ENCODE results near the gene STOML1.
"Not testable (repeated sequence)": the region's sequence is repeated elsewhere in the genome, so short reads cannot be mapped to it uniquely, and the experiment has no call there.

Gene STOML1

DNA sequence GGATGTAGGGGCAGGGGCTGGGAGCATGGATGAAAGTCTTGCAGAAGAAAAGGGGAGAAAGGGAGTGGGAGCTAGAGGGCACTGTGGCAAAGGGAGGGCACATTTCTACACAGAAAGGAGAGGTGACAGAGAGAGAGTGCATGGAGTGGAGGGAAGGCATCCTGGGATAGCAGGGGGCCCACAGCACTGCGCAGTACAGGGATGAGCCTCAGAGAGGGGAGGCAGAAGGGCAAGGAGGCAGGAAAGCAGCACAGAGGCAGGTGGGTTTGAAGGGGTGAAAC is 5.4 kb downstream of the STOML1 start:
- FAIRE-seq, result no peak

DNA sequence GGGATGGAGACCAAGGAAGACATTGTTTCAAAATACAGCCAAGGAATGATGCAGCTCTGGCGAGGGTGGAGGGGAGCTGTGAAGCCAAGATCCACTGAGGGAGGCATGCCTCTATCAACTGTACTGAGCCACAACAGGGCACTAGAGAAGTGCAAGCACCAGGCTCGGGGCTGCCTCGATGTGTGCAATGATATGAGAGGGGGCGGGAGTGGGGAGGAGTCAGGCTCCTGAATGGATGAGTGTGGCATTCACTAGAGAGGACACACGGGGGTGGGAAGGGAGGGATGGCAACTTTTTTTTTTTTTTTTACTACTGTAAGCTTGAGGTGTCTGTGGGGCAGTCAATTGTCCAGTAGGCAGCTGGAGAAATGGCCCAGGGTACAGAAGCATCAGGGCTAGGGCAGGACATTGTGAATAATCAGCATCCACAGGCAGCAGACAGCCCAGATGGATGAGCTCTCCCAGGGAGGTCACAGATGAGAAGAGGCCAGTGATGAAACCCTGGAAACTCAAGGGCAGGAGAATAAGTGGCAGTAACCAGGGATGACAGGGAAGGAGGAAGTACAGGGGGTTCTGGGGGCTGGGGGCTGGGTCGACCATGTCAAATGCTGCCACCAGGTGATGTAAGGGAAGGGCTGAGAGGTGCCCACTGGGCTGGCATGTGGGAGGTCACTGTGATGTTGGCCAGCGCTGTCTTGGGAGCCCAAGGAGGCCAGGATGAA is 5.9 kb downstream of the STOML1 start:
- FAIRE-seq, result no peak

DNA sequence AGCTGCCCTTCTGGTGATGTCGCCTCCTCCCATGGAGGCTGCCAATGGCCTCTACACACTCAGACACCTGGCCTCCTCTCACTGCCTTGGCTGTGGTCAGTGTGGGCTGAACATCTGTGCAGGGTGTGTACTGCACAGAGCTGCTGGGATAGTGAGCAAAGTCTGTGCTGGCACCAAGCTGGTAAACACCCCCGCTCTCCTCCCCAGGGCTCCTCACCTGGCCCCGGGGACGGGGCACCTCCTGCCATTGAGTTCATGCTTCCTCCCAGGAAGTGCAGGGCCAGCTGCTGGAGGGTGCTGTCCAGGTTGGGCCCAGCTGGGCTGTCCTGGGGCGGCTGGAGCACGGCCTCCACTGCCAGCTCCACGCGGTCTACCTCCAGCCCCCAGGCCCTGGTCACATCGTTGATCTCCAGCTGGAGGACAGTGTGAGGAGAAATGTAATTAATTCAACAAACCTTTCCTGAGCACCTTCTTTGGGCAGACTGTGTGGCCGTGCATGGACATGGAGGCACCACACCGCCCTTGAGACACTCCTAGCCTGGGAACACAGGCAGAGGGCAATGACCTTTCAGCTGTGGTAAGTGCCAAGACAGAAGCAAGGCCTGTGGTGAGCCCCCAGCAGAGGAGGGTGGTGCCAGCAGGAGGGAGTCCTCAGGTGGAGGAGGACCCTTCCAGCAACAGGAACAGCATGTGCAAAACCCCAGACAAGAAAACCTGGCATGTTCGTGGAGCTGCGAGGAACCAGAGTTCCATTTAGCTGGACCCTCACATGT is 6.8 kb downstream of the STOML1 start:
- no peak for FAIRE-seq

DNA sequence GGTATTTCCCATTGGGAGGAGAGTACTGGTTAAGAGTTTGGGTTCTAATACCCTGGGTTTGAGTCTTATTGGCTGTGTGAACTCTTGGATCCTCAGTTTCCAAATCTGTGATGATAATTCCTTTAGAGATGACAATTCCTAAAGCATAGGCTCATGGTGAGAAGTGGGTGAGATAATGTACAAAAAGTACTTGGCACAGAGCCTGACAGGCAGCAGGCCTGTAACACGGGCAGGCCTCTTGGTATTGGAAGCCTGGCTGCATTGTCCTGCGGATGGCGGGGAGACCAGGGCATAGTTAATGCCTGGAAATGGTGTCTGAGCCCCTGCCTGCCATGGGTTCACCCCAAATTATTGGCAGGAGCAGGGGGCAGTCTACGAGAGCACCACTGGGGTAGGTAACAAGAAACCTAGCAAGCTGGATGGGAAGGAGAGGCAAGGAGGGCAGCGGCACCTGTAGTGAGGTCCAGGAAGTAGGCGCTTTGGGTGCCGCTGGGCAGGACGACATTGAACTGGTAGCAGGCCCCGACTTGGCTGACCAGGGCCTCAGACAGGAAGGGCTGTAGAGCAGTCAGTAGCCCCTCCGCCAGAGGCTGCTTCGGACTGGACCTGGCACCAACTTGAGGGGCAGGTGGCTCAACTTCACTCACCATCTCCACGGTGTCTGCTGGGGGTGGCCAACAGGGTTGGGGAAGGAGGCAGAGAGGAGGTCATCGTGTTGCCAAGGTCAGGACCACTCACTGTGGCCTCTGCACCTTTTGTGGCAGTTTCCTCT is 7.7 kb downstream of the STOML1 start:
- FAIRE-seq, result no peak

DNA sequence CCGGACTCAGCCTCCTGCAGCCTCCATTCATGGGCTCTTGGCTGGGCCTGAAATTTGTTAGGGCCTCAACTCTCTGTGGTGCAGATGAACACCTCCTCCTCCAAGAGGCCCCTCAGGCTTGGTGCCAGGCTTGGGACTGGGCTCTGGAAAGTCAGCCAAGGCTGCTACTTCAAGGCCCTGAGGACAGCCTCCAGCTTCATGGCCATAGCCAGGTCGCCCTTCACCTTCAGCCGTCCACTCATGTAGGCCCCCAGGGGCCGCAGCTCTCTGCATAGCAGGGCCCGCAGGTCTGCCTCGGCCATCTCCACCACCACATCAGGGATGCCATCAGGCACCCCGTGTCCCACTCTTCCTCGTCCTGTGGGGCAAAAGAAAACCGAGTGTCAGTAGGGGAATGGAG is 8.3 kb downstream of the STOML1 start:
- no peak for FAIRE-seq

DNA sequence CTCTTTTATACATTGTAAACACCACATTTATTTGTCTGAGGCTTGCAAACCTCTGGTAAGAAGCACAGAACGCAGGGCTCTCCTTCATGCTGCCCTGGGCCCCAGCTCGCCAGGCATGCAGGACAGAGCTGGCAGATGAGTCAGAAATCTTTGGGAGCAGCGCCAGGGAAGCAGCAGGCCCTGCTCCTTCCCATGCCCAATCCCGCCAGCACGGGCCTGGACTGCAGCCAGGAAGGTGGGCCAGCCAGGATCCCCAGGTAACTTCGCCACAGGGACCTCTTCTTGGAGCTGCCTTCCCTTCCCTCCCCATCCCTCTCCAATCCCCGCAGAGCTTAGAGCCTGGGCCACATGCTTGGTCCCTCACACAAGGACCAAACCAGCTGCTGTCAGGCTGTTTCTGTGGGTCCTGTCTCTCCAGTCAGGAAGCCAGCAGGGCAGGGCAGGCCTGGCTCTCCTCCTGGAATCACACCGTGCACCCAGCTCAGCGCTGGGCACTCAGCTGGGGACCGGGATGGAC is 8.8 kb downstream of the STOML1 start:
- no peak for FAIRE-seq

DNA sequence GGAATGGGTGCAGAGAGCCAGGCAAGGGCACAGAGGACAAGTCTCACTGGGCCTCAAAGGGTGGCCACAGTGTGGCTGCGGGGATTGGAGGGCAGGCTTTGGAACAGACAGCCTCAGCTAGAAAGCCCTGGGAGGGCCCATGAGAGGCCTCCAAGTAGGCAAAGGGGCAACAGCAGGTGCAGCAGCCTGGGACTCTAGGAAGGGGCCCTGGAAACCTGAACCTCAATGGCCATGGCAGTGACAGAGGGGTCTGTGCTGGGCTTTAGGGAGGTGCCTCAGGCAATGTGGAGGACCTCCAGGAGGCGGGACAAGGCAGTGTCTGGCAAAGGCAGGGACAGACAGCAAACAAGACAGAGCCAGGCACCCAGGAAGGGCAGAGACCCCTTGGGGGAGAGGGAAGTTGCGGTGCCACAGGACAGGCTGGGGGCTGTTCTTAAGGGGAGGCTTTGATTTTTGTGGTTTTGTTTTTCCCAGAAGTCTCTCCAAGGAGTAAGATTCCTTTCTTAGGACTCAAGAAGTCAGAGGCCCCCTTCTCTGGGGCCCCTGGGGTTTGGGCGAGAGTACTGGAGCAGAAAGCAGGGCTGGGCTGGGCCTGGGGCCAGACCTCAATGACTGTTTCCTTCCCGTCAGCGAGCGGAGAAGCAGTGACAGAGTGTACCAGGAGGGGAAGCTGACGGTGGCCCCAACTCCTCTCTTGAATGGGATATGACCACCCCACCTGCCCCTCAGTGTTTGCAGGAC is 9.7 kb downstream of the STOML1 start:
- no peak for FAIRE-seq

DNA sequence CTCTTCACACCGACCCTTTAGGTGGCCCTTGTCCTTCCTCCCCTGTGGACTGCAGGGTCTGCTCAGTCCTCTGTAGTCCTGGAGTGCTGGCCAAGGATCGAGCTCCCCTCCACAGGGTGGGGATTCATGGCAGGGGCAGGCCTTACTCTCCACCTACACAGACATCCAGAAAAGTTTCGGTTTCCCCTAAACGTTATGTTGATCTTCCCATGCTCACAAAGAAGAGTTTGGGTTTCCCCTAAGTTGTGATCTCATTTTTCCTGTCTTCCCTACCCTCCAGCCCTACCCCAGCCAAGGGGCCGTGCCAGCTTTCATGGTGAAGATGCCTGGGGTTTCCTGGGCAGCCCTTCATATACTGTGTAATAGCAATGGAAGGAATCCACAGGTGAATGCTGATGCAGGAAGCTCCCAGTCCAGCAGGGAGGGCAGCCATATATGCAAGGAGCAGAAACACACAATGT is 10.3 kb downstream of the STOML1 start:
- FAIRE-seq, result no peak

DNA sequence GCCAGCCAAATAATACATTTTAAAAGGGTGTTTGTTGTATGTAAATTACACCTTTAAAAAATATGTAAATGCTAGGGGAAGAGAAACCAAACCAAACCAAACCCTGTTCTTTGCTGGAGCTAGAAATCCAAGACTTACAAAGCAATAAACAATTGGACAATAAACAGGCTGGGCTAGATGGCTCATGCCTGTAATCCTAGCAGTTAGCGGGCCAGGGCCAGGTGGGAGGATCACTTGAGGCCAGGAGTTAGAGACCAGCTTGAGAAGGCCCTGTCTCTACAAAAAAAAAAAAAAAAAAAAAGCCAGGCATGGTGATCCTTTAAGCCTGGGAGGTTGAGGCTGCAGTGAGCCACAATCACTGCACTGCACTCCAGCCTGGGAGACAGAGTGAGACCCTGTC is 12.5 kb downstream of the STOML1 start:
- FAIRE-seq, result no peak

DNA sequence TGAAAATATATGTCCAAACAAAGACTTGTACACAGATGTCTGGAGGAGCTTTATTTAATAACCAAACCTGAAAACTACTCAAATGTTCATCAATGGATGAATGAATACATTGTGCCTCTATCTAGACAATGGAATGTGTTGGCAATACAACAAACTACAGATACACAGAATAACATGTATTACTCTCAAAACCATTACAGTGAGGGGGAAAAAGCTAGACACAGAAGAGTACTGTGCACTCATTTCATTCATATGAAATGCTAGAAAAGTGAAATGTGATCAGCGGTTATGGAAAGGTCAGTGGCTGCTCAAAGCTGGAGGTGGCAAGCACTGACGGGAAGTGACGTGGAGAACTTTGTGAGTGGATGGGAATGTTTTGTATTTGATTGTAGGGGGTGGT is 13.2 kb downstream of the STOML1 start:
- no peak for FAIRE-seq

DNA sequence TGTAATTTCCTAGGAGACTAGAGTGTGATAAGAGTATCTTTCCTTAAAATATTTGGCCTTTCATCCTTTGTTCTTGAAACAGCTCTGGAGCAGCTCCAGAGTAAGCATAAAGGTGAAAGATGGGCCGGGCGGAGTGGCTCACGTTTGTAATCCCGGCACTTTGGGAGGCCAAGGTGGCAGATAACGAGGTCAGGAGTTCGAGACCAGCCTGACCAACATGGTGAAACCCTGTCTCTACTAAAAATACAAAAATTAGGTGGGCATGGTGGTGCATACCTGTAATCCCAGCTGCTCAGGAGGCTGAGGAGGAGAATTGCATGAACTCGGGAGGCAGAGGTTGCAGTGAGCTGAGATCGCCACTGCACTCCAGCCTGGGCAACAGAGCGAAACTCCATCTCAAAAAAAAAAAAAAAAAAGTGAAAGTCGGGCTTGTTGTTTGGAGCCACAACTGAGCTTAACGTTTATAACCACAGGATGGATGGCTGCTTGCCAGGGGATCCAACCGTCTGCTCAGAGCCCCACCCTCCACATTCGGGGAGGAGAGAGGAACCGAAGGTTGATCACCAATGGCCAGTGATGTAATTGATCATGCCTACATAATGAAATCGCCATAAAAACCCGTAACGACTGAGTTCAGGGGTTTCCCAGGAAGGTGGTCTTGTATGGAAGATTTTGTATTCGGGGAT is 16.5 kb downstream of the STOML1 start:
- FAIRE-seq, result not testable (repeated sequence)

DNA sequence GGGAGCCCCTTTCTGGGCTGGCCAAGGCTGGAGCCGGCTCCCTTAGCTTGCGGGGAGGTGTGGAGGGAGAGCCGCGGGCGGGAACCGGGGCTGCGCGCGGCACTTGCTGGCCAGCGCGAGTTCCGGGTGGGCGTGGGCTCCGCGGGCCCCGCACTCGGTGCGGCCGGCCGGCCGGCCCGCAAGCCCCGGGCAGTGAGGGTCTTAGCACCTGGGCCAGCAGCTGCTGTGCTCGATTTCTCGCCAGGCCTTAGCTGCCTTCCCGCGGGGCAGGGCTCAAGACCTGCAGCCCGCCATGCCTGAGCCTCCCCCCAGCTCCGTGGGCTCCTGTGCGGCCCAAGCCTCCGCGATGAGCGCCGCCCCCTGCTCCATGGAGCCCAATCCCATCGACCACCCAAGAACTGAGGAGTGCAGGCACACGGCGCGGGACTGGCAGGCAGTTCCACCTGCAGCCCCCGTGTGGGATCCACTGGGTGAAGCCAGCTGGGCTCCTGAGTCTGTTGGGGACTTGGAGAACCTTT is 18.4 kb downstream of the STOML1 start:
- FAIRE-seq, result not testable (repeated sequence)

DNA sequence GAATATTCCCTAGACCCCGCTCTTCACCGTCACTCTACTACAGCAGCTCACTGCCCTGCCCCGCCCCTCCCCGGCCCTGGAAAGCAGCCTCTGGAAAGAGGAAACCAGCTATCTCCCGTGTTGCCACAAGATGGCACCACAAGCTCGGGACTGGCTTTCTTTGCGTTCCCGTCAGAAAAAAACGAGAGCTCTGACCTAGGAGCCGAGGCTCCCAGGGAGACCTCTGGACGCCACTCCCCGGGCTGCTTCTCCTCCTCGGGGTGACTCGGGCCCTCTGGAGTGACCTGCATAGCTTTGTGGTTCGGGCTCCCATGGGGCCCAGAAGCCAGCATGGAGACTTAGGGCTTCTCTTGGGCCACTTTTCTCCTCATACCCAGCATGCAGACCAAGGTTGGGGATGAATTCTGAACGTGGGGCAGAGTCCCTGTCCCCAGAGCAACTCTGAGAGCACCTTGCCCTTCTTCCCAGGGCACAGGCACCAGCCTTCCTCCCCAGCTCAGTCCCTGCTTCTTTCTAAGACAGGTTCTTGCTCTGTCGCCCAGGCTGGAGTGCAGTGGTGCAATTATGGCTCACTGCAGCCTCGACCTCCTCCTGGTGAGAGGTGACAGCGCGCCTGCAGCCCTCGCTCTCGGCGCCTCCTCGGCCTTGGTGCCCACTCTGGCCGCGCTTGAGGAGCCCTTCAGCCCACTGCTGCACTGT is 19.0 kb downstream of the STOML1 start:
- FAIRE-seq, result no peak

DNA sequence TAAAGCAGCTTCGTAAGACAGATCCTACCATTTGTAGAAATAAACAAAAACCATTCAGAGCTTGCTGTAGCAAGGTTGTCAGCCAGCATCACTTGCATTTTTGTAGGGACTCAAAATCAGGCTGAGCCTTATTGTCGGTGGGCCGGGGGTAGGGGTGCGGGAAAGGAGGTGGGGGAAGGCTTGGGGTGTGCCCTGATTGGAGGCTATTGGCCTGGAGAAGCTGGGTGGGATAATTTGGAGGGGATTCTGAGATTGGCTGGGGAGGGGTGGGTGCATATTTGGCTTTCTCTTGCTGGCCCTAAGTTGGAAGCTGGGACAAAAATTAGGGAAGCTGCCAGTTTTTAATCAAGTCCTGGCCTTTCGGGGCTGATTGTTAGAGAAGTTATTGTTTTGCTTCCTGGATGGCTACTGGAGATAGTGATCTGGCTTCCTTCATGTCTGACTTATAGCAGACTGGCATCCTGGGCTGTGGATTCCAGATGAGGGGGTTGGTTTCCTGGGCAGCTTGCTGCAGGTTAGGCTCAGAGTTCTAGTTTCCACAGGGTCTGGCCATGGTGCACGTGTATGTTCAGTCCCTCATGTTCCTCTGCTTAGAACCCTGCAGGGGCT is 22.8 kb downstream of the STOML1 start:
- FAIRE-seq, result no peak

DNA sequence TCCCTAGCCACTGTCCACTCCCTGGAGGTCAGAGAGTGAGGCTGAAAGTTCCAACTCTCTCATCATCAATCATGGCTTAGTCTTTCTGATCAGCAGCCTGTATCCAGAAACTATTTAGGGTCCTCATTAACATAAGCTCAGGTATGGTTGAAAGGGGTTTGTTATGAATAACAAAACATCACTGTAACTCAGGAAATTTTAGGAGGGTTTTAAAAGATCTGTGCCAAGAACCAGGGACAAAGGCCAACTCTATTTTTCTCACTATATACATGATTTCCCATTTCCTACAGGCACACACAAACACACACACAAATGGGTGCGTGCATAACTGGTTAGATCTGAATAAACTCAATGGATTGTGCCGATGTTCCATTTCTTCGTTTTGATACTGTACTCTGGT is 23.6 kb downstream of the STOML1 start:
- no peak for FAIRE-seq

DNA sequence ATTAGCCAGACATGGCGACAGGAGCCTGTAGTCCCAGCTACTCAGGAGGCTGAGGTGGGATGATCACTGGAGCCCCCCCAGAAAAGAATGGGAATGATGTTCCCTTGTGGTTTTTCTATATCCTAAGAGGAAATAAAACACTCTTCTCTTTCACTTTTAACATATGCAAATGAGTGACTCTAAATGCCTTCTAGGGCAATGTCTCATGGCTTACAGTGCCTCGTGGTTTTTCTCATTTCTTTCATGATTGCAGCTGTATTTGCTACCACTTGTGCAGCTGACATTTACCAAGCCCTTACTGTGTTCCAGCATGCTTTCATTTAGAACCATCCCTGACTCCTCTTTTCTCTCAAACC is 26.4 kb downstream of the STOML1 start:
- FAIRE-seq, result no peak

DNA sequence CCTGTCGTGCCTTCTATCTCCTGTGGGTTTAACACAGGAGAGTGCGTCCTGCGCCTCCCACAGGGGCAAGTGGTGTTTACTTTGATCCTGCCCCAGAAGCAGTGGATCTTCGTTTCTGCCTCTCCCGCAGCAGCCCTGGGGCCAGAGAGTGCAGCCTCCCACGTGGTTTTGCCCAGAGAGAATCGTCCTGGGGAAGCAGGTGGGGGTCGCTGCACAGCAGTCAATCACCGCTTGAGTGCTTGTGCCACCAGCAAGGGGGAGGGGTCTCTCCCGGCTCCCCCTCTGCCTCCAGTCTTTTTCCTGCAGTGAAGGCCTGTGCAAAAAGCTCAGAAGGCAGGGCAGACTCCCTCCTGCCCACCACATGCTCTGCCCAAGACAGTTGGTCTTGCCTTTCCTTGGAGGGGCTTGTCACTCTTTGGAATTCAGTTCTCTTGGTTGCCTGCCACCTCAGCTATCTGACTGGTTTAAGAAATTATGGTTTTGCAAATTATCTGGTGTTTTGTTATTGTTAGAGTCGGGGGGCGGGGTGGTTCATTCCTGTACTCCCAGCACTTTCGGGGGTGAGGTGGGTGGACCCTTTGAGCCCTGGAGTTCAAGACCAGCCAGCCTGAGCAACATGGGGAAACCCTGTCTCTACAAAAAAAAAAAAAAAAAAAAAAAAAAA is 26.9 kb downstream of the STOML1 start:
- no peak for FAIRE-seq

DNA sequence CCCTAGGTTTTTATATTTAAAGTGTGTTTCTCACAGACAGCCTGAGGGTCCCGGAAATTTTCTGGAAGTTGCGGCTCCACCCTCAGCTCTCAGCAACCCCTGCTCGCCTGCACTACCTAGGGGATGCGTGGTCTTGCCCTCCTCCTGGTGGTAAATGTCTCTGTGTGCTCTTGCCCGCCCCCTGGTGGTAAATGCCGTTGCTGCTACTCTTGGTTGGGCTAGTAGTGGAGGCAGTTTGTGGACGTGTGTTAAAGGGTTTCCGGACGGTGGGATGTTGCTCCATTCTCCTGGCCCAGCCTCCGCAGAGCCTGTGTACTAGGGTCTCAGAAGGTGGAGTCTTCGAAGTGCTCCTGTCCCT is 27.4 kb downstream of the STOML1 start:
- FAIRE-seq, result no peak

DNA sequence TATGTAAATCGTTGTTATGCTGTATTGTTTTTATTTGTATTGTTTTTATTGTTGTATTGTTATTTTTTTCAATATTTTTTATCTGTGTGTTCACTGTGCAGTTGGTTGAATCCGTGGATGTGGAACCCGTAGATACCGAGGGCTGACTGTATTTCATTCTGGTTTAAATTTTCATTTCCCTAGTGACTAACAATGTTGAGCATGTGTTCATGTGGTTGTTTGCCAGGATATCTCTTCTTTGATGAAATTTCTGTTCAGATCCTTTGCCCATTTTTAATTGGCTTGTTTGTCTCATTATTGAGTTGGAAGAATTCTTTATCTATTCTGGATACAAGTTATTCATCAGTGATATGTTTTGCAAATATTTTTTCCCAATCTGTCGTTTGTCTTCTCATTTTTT is 29.7 kb downstream of the STOML1 start:
- no peak for FAIRE-seq

DNA sequence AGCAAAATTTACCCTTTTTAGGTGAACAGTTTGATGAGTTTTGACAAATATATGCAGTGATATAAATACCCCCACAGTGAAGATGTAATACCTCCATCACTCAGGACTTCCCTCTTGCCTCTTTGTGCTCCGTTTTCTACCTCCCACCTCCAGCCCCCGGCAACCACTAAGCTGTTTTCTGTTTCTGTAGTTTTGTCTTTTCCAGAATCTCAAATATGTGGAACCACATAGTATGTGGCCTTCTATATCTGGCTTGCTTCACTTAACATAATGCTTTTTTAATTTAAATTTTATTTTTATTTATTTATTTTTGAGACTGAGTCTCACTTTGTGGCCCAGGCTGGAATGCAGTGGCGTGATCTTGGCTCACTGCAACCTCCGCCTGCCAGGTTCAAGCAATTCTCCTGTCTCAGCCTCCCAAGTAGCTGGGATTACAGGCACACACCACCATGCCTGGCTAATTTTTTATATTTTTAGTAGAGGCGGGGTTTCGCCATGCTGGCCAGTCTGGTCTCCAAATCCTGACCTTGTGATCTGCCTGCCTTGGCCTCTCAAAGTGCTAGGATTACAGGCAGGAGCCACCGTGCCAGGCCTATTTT is 31.5 kb downstream of the STOML1 start:
- FAIRE-seq, result not testable (repeated sequence)

All from A204.1 (cell line).